ENCODE results near the gene CTNNA2.

Gene CTNNA2

DNA sequence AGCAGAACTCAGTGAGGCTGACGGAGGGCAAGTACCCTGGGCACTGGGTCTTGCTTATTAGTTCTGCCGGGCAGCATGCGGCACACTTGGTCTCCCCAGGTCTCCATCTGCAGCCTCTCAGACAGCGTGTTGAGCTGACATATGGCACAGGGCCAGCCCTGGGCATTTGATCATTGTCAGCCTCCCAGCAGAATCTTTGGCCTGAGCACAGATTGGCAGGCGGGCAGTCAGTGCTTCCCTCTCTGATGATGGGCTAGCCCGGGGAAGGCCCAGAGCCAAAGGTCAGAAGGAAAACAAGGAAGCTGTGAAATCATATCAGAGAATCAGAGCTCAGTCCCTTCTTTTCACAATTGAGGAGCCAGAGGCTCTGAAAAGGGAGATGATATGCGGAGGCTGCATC lies 941.8 kb downstream of the CTNNA2 start:
- DNase-seq: no peak

DNA sequence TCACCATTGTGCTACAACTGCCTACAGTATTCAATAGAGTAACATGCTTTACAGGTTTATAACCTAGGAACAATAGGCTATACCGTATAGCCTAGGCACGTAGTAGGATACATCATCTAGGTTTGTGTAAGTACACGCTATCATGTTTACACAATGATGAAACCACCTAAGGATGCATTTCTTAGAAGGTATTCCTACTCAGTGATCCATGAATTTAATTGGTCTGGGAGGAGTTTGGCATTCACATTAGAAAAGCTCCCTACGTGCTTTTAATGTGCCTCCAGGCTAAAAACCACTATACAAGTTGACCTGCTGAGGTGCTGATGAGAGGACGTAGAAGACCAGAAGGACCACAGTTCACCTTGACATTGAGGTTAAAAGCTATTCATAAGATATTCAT lies 946.2 kb downstream of the CTNNA2 start:
- peak; percentile 1 for DNase-seq

DNA sequence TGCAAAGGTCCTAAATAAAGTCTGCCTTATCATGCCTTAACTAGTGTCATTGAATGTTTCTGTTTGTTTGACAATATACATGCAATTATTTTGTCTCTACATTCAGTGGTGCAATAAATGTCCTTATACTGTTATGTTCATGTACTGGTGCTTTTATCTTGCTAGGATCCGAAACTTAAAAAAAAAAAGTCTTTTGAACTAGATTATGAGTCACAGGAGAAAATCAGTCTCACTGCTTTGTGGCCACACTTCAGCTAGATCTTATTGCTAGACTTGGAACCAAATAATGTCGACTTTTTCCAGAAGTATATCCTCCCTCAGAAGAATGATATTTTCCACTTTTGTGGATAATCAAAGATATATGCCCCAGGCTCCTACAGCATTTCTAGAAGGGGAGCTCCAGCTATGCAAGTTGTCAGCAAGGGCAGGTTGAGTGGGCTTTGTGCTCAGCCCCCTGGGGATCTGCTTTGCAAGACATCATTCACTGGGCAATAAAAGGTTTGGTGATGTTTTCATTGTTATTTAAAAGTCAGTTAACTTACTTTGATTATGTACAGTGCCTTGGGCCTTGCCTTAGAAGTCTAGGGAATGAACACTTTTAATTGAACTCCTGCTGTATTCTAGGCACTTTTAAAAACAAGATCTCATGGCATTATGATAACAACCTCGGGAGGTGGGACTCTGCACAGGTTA lies 948.8 kb downstream of the CTNNA2 start:
- DNase-seq: no peak

DNA sequence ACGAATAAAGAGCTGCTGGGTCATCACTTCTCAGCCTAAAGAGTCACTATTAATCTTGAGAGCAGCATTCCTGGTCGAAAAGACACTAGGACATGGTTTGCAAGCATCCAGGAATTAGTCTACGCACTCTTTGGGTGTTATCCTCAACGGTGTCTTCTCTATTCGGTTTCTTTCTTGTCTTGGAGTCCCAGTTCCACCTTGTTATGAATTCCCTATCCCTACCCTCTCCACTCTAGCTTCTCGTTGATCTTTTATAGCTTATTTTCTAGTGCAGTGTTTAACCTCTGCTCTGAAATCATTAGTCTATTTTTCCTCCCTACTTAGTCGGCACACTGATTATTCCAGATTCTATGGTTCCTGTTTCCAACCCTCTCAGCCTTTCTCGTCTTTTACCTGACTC lies 949.8 kb downstream of the CTNNA2 start:
- DNase-seq: no peak

DNA sequence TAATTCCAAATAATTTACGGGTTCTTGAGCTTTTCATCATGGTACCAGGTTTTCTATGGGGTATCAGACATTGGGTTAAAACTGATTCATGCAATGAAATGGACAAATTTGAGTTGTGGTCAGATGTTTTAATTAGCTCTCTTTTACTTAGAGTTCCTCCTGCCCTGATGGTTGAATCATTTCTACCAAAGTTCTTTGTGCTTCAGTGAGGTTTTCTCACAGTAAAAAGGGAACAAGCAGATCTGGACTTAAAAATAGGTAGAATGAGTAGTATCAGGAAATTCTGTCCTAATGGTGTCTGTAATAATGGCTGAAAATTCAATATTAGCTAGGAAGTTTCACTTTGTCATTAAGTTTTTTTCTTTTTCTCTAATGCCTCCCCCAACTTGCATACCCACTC lies 951.4 kb downstream of the CTNNA2 start:
- DNase-seq: no peak

DNA sequence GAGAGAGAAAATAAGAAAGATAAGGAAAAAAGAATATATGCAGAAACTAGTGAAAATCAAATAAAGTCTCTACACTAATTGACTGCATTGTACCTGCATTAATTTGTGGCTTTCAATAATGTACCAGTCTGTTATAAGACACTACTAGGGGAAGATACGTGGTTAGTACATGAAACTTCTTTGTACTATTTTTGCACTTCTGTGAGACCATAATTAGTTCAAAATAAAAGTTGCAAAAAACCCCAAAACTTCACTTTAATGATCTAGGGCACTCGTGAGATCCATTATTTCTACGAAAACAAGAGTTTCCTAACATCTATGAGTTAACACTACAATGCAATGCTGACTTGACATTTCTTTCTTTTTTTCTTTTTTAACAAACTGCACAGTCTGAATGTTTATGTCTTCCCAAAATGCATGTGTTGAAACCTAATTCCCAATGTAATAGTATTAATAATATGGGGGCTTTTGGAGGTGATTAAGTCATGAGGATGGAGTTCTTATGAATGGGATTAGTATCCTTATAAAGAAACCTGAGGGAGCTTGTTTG lies 954.5 kb downstream of the CTNNA2 start:
- no peak for DNase-seq

DNA sequence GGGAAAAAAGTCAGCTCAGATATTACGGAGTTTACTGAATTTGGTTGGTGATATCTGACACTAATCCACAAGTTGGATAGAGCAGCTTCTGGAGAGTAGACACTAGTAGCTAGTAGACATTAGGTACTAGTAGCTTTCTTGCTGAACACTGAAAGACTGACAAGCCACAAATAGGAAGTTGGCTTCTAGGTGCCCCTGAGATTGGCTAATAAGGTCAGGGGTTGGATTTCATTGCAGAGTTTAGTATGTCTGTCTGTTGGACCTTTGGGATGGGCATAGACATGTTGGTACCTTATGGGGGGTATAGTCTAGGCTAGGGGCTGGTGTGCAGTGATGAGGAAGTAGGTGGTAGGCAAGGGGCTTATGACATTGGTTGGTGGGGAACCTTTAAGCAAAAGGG lies 956.6 kb downstream of the CTNNA2 start:
- DNase-seq: no peak

DNA sequence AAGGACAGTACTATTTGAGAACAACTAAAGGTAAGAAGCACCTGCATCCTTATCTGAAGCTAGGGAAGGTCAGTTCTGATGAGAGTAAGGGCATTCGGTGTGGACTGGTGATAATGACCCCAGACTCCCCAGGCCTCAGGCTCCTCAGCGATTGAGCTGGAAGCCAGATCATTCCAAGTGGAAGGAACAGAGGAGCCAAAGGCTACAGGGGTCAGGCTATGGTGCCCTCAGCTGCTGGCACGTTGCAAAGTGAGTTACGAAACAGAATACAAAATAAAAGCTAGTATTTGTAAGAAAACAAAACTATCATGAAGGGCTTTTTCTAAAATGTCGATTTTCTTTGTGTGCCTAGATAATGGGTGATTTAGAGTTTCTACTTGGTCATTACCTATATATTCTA lies 960.2 kb downstream of the CTNNA2 start:
- no peak for DNase-seq

DNA sequence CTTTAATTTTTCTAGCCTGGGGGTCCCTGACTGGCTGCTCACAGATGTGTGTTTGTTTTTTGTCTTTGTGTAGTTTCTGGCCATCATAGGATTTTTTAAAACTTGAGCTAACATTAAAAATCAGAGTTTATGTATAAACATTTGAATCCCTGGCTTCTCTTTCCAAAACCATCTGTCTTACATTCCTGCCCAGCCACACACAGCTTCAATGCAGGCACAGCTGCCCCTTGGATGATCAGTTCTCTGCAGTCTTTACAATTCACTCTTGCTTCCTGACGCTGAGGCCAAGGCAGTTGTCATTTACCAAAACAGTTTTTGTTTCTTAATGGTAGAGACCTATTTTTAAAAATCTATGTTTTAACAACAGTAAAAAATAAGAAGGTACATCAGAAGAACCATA lies 960.9 kb downstream of the CTNNA2 start:
- no peak for DNase-seq

DNA sequence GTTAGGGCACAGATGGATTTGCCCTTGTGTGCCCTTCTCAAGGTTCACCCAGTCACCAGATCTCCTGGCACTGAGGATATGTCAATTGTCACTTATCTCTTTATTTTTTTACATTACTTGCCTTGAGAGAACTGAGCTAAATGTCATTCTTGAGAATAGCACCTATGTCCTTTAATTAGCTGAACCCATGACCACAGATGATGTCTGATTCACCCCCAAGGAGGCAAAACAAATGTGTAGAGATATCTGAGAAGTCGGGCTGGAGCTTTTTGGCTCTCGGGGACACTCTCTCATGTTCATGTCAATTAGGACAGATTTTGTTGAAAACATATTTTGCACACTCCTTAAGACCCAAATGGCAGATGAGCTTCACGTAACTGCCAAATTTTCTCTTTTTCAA lies 963.1 kb downstream of the CTNNA2 start:
- no peak for DNase-seq

DNA sequence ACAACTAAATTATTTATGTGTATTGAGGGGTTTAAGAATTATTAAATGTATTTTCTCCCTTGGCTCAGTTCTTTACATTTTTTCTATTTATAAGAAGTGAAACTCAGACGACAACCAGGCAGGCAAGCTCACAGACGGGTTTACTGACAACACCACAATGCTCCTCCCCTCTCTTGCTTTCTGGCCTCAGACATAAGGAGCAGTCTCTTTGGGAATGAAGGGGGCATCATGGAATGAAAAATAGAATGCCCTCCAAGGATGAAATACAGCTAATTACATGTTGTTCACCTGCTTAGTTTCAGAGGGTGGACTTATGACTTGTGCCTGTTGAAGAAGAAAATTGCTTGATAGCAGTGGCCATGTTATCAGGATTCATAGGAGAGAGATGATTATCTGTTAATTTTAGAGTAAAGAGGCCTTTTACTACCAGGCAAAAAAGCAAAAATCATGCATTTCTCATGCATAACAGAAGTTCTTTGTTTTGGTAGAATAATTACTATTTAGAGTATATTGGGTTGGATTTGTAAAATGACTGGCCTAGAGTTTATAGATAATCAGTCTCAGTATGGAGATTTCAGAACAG lies 963.8 kb downstream of the CTNNA2 start:
- DNase-seq: no peak

DNA sequence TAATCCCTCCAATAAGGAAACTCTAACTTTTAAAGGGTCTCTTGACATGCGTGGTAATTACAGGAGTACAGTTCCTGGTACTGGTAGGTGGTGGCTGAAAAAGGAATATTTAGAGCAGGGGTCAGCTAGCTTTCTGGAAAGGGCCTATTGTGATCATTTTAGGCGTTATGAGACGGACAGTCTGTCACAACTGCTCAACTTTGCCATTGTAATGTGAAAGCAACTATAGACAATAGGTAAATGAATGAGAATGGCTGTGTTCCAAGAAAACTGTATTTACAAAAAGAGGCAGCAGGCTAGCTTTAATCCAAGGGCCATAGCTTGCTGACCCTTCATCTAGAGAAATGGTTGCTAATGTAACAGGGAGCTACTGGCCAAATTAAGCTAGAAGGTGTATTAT lies 969.4 kb downstream of the CTNNA2 start:
- DNase-seq: no peak

DNA sequence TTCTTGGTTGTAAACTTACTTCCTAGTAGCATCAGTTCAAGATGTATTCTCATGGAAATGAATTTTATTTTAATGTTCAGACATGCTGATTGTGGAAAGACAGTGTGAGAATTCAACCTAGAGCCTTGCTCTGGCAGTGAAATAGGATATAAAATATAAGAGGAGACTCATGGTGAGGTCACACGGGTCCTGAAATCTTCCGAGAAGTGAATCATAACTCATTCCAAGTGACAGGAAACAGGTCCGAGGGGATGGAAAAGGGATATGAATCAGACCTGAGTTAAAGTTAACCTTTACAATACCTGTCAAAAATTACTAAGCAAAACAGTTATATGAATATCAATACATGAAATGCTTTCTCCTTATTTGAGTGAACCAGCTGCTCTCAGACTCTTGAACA lies 976.9 kb downstream of the CTNNA2 start:
- DNase-seq: no peak

DNA sequence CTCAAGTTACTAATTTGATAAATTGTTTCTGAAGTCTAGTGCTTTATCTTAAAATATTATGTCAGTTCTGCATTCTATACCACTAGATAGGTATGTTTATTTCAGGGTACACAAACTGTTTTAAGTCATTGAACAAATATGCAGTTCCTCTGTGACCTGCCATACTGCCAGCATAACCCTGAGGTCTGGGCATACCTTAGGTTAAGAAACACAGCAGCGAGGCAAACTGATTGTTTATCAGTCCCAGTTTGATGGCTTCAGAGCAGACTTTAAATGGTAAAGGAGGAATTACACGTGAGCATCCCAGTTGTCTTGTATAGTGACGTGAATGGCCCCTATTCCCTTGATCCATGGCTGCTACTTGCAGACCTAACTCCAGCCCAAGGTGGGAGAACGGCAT lies 978.1 kb downstream of the CTNNA2 start:
- DNase-seq: no peak

DNA sequence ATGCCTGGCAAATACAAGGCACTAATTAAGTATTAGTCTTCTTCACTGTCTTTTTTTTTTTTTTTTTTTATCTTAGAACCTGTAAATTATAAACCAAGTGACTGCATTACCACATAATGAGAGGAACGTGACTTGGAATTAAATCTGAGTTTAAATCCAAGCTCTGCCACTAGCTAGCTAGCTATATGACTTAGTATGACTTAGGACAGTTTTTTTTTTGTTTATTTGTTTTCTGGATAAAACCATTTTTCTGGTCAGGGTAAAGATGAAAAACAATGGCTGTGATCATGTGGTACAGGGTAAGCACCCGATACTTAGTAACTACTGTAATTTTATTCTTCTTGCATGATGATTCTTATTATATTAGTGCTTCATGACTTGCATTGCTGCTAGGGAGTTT lies 983.5 kb downstream of the CTNNA2 start:
- no peak for DNase-seq

DNA sequence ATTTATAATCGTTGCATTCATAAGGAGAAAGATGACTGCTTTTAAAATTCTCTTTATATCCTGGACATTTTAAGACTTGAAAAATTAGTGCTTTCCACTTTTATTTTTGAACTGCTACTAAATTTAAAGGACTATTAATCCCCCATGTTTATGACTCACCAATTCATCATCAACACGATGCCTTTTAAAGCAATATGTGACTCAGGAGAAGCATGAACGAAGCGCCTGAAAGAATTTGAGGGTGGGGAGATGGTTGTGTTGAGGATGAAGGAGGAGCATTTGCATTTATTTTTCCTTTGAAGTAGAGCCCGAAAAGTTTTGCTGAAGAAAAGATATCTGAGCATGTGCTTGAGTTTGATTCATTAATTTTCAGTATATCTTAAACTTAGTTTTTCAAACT lies 983.9 kb downstream of the CTNNA2 start:
- DNase-seq: no peak

DNA sequence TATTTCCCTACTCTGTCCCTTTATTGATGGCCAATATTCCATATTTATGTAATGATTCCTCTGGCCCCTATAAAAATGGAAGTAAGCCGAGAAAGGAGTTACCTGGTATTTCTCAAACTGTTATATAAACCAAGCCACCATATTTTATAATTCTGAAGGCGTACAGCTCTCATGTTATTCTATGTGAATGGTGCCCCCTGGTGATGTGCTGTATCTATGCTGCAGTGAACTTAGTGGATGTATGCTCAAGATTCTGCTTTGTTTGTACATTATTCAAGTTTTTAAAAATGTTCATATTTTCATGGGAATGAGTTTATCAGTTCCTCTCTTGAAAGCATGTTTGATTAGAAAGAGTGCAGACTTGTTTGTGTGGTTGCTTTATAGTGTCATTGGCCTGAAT lies 986.2 kb downstream of the CTNNA2 start:
- DNase-seq: no peak

DNA sequence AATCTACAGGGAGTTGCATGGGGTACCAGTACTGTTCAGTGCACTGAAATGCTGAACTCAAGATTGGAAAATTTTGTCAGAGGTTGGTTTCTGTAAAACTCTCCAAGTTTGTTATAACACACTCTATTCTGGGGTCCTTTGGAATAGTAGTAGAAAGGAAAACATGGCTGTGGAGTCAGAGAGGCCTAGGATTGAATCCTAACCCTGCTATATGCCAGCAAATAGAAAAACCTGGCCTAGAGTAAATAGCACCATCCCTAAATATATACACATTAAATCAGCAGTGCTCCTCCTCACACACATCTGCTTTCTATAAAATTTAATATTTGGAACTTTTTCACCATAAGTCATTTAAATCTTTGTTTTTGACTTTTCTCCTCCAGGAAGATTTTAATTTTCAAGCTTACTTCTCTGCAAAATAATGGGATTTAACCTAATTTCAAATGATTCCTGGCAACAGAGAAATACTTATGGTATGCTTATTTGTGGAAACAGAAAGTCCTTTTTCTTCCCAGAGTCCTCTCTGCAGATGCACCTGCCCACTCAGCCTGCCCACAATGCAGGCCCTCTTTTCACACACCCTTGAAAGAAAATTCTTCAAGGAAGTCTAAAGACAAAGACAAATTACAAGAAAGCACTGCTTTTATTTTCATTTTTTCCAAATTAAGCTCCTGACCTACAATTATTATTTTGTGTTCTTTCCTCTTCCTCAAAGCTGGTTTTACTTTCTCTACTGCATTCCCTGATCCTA lies 989.2 kb downstream of the CTNNA2 start:
- no peak for DNase-seq

DNA sequence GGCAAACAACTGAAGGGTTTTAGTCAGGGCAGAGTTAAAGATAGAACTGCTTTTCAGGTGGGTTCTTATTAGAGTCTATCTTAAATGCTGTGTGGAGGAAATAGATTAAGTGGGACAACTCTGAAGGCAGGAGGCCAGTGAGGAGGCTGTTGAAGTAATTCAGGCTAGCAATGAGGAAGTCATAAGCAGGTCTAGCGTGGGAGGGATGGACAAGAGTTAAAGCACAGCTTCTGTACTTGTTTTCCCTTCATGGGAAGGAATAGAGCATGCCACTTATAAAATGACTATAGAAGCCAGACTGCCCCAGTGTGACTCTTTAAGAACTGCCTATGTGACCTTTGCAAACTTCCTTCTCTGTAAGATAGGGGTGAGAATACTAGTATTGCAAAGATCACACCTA lies 993.7 kb downstream of the CTNNA2 start:
- no peak for DNase-seq

DNA sequence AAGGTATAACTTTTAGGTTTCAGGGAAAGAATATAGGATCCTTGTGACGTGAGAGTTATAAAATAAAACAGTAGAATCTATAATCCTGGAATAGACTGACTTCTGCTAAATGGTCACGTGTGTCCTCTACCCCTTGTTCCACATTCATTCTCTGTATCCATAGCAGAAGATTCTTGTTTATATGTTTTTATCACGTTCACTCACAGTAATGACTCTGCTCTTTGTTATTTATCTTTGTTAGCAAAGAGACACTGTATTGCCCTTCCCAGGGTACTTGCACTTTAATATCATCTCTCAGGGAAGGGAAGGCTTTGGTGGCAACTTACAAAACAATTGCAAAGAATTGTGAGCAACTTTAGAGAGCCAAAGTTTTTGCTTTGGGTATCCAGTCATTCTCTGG lies 997.9 kb downstream of the CTNNA2 start:
- DNase-seq: no peak

DNA sequence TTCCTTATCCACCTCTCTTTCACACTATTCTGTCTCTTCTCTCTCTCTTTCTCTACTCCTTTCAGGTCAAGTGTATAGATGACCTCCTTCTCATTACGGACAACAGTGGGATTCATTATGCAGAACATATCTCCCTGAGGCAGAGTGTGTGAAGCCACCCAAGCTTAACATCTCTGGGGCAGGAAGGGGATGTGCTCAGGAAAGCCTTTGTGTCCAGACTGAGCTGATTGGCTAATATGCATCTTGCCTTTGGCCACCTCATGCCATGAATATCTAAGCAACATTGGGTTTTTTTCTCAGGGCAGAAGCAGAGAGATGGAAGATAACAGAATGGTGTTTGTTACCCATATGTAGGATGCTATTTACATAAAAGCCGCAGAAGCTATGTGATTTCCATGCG lies 1003.1 kb downstream of the CTNNA2 start:
- no peak for DNase-seq

DNA sequence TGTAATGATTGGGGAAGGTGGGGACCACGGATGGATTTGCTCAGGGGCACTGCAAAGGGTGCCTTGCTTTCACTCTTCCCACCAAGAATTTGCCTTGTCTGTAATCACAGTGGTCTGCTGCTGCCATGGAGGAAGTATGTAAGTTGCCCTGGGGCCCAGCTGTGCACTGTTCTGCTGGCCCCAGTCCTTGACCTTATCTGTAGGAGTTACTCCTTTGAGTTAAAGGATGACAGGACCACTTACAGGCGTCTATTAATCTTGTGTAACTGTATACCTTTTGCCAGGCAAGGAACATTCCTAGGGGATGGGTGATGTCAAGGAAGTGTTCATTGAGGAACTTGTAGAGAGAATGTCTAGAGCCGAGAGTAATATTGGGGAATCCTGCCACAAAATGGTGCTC lies 1004.5 kb downstream of the CTNNA2 start:
- DNase-seq: no peak

DNA sequence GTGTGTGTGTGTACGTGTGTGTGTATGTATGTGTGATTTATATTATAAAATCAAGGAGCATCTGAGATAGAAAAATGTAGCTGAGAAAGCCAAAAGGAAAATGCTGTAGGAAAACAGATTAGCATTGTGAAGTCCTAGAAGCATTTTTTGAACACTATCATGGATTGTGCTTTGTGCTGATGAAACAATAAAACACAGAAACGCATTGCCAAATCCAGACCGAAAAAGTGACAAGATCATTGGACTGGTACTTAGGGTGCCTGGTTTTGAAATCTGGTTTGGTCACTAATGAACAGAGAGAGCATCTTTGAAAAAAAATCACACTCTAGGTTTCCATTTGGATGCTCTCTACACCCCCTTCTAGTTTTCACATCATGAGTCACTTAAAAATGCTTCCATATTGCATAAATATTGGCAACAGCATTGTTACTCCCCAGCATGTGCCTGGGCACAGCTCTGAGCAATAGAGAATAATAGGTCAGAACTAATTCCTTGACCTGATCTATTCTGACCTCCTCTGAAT lies 1006.3 kb downstream of the CTNNA2 start:
- no peak for DNase-seq

DNA sequence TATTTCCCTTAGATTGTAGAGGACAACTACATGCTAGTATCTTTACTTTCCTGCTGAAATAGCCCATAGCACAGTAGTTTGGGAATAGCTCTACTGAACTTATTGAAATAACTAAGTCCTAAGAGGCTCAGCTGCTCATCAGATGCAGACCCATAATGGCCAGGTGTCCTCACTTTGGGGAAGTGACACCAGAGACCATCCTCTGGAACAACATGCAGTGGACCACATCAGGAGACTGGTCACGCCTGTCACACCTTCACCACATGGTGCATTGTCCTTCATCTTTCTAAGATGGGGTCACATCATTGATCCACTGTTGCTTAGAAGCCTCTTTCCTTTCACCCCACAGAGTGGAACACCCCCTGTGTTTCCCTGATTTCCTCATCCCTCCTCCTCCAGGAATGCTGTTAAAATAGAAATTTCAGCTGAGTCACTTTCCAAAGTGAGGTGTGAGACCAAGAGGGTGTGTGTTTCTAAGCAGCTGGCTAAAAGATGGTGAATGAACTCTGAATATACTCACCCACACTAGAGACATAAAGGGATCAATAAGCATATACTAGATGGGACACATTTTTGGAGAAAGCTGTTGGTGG lies 1006.9 kb downstream of the CTNNA2 start:
- no peak for DNase-seq

All from NCI-H146 (cell line).